ENCODE data around the gene PSMB11. TPM values are rescaled to one million over a fixed set of nuclear protein-coding genes. Genes with fewer than 3 reads are reported as not detected.

PSMB11 gene
- total and polyA plus RNA-seq, 10 donors, result 0.03 TPM; not detected in 9

GRCh38 chr14:23058654-23059504 lies 16.9 kb downstream of the PSMB11 start:
- Histone ChIP-seq H3K4me3 (no peak overlapping the region), H3K27me3 (replicated peaks in 1 of 7) (peaks cover 0 to 8% (median 0%) of the 10 kb centered on the region in 7 donors), H3K27ac (peak overlapping the region in 1 of 8 donors; percentile 66), H3K9me3 (no peaks in the 10 kb centered on the region), H3K4me1 (peaks cover 13 to 41% (median 27%) of the 10 kb centered on the region in 6 donors), H3K36me3 (peaks cover 16 to 58% (median 55%) of the 10 kb centered on the region in 6 donors)
- TF ChIP-seq POLR2AphosphoS5 (IDR thresholded peaks at IDR 0.05) (peak; percentile 32 to 77 (median 40)), POLR2A (IDR thresholded peaks at IDR 0.05) (no peak)
- TF ChIP-seq, protein P1, sequence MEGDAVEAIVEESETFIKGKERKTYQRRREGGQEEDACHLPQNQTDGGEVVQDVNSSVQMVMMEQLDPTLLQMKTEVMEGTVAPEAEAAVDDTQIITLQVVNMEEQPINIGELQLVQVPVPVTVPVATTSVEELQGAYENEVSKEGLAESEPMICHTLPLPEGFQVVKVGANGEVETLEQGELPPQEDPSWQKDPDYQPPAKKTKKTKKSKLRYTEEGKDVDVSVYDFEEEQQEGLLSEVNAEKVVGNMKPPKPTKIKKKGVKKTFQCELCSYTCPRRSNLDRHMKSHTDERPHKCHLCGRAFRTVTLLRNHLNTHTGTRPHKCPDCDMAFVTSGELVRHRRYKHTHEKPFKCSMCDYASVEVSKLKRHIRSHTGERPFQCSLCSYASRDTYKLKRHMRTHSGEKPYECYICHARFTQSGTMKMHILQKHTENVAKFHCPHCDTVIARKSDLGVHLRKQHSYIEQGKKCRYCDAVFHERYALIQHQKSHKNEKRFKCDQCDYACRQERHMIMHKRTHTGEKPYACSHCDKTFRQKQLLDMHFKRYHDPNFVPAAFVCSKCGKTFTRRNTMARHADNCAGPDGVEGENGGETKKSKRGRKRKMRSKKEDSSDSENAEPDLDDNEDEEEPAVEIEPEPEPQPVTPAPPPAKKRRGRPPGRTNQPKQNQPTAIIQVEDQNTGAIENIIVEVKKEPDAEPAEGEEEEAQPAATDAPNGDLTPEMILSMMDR (IDR thresholded peaks at IDR 0.05 in 8 of 11, conservative IDR thresholded peaks at IDR 0.05 in 3 of 11), result no peak
- DNase-seq, result no peak
- WGBS, 5 donors, result 91 to 95% (median 93%) methylated on average over 32 of the region's 32 CpGs
- intact Hi-C loops (cut with DNase I; ENCODE audit: low total_unique reads), result loop anchor here (2.0 kb wide), 1 partner anchor 70 kb away; no protein-coding TSS in a partner anchor

DNA sequence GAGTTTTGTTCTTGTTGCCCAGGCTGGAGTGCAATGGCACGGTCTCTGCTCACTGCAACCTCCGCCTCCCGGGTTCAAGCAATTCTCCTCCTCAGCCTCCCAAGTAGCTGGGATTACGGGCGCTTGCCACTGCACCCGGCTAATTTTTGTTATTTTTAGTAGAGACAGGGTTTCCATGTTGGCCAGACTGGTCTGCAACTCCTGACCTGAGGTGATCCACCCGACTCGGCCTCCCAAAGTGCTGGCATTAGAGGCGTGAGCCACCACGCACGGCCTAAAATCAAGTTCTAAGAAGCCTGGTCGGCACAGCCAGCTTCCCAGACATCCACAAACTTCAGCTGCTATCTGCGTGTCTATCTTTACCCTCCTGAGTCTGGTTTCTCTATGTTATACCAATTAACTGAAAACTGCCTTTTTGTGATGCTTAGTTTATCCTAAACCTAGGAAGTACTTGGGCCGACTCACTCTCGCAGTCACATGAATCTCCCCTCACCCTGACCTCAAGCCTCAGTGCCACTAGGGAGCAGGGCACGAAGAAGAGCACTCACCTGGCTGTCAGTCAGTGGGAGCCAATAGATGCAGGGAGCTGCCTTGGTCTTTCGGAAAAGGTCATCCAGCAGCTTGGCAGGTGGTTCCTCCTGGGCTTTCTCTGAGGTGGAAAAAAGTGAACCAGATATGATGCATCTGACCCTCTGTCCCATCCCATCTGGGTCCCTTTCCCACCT lies 18.7 kb downstream of the PSMB11 start:
- TF ChIP-seq POLR2A (IDR thresholded peaks at IDR 0.05) (no peak), POLR2AphosphoS5 (IDR thresholded peaks at IDR 0.05) (peak in 1 of 3 donors; percentile 20)
- TF ChIP-seq, protein P1 (IDR thresholded peaks at IDR 0.05 in 8 of 11, conservative IDR thresholded peaks at IDR 0.05 in 3 of 11), result no peak
- no peak overlapping the region for H3K27ac ChIP-seq
- intact Hi-C loops (cut with DNase I; ENCODE audit: low total_unique reads), result no loop called here
- WGBS, 5 donors, result 92 to 97% (median 96%) methylated on average over 17 of the region's 17 CpGs
- peaks cover 18 to 76% (median 73%) of the 10 kb centered on the region in 6 donors for H3K36me3 ChIP-seq
- DNase-seq, result no peak
- peaks cover 13 to 48% (median 32%) of the 10 kb centered on the region in 6 donors for H3K4me1 ChIP-seq
- no peak overlapping the region for H3K4me3 ChIP-seq
- peaks cover 0 to 8% (median 0%) of the 10 kb centered on the region in 7 donors for H3K27me3 ChIP-seq (replicated peaks in 1 of 7)
- H3K9me3 ChIP-seq, result no peaks in the 10 kb centered on the region

DNA sequence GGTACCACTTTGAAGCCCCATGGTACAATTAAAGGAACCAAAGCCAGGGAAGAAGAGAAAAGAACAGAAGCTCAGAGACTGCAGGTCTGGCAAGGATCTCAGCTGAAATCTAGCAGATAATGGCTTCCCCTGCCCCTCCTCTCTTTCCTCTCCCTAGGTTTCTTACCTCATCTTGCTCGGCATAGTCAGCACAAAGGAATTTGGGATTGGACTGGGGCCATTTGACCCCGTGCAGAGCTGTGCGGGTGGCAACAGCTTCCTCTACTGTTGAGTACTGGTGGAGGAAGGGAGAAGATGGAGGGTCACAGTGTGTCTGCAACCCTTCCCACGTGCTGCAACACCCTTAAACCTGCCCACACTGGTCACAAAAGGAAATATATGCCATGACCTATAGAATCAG lies 20.0 kb downstream of the PSMB11 start:
- Histone ChIP-seq H3K9me3 (no peaks in the 10 kb centered on the region), H3K36me3 (peaks cover 18 to 89% (median 84%) of the 10 kb centered on the region in 6 donors), H3K4me1 (peaks cover 2 to 37% (median 21%) of the 10 kb centered on the region in 6 donors), H3K4me3 (no peak overlapping the region), H3K27me3 (replicated peaks in 1 of 7) (peaks cover 0 to 4% (median 0%) of the 10 kb centered on the region in 7 donors), H3K27ac (peak overlapping the region in 2 of 8 donors; percentile 33 to 47)
- DNase-seq, result no peak
- WGBS, 5 donors, result 25 to 56% (median 33%) methylated on average over 4 of the region's 4 CpGs
- intact Hi-C loops (cut with DNase I; ENCODE audit: low total_unique reads), result no loop called here
- TF ChIP-seq POLR2AphosphoS5 (IDR thresholded peaks at IDR 0.05) (peak in 1 of 3 donors; percentile 50), POLR2A (IDR thresholded peaks at IDR 0.05) (no peak)

GRCh38 chr14:23063601-23064000 lies 21.6 kb downstream of the PSMB11 start:
- Histone ChIP-seq H3K27me3 (replicated peaks in 1 of 7) (no peaks in the 10 kb centered on the region), H3K9me3 (no peaks in the 10 kb centered on the region), H3K4me1 (peaks cover under 1 to 38% (median 18%) of the 10 kb centered on the region in 6 donors), H3K36me3 (peaks cover 18 to 100% (median 97%) of the 10 kb centered on the region in 6 donors), H3K4me3 (no peak overlapping the region), H3K27ac (no peak overlapping the region)
- TF ChIP-seq POLR2AphosphoS5 (IDR thresholded peaks at IDR 0.05) (no peak), POLR2A (IDR thresholded peaks at IDR 0.05) (no peak)
- TF ChIP-seq, protein P1 (IDR thresholded peaks at IDR 0.05 in 8 of 11, conservative IDR thresholded peaks at IDR 0.05 in 3 of 11), result no peak
- DNase-seq, result no peak
- WGBS, 5 donors, result 92 to 97% (median 94%) methylated on average over 5 of the region's 5 CpGs
- intact Hi-C loops (cut with DNase I; ENCODE audit: low total_unique reads), result no loop called here

Data from spleen (tissue), 11 donors.